ENCODE measurements around the gene ADAT3.

Gene ADAT3

GRCh38 chr19:1942934-1943555, 37.8 kb downstream of the ADAT3 start:
- DNase-seq, result no peak

DNA sequence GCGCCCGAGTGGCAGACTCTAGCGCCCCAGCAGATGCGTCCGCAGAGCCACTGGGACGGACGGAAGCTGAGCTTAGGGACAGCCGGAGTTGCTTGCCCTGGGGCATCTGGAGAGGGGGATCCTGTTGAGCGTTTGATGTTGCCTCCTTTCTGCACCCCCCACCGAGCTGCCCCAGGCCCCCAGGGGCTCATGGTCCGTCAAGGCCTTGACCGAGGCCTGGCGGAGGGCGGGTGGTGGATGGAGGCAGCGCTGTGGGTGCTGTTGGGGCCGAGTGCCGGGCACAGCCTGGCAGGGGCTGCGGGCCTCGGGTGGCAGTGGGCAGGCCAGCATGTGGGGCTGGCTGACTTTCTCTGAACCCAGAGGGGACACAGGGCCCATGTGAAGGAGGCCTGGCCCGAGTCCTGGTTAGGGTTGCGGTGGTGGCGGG, 38.5 kb downstream of the ADAT3 start:
- no peak for DNase-seq

DNA sequence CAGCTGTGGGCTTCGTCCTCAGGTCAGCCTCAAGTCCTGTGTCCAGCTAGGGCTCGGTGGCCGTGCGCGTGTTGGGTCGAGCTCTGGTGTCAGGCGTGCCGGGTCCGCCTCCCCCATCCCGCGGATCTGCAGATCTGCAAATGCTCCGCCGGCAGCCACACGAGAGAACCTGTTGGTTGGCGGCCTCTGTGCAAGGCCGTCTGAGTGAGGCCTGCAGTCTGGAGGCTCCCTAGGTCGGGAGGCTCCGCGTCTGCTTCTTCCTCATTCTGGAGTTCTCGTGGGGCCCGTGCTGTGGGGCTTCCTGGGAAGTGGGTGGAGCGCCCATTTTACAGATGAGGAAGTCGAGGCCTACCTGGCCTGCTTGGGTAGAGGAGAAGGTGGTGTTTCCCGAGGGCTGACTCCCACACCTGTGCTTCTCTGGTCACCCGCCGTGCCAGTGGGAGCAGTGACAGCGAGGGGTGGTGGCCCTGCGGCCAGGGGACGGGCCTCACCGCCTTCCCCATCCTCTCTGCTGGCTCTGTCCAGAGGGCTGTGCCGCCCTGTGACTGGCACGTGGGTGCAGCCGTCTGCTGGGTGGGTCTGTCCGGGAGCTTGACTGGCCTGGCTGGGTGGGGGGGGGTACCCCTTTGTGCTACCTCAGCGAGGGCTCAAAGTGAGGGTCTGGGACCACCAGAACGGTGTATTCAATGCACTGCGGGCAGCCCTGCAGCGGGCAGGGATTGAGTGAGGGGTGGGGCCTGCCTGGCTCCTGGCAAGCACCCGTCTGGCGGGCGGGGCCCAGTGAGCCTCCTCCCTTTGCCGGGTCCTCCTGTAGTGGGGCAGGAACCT, 39.1 kb downstream of the ADAT3 start:
- no peak for DNase-seq

- no peak for DNase-seq
Measured at GRCh38 chr19:1944916-1945561, 39.8 kb downstream of the ADAT3 start.

GRCh38 chr19:1945899-1946298, 40.7 kb downstream of the ADAT3 start:
- peak; percentile 48 for DNase-seq

- DNase-seq, result no peak
Measured at GRCh38 chr19:1947651-1948209, 42.5 kb downstream of the ADAT3 start.

GRCh38 chr19:1949304-1950101, 44.3 kb downstream of the ADAT3 start:
- no peak for DNase-seq

GRCh38 chr19:1950640-1951039, 45.4 kb downstream of the ADAT3 start:
- DNase-seq, result no peak

GRCh38 chr19:1952635-1953034, 47.4 kb downstream of the ADAT3 start:
- DNase-seq, result no peak

GRCh38 chr19:1953037-1953436, 47.8 kb downstream of the ADAT3 start:
- no peak for DNase-seq

- no peak for DNase-seq
Measured at GRCh38 chr19:1953441-1954094, 48.4 kb downstream of the ADAT3 start.

- DNase-seq, result no peak
Measured at GRCh38 chr19:1954532-1954933, 49.3 kb downstream of the ADAT3 start.

DNA sequence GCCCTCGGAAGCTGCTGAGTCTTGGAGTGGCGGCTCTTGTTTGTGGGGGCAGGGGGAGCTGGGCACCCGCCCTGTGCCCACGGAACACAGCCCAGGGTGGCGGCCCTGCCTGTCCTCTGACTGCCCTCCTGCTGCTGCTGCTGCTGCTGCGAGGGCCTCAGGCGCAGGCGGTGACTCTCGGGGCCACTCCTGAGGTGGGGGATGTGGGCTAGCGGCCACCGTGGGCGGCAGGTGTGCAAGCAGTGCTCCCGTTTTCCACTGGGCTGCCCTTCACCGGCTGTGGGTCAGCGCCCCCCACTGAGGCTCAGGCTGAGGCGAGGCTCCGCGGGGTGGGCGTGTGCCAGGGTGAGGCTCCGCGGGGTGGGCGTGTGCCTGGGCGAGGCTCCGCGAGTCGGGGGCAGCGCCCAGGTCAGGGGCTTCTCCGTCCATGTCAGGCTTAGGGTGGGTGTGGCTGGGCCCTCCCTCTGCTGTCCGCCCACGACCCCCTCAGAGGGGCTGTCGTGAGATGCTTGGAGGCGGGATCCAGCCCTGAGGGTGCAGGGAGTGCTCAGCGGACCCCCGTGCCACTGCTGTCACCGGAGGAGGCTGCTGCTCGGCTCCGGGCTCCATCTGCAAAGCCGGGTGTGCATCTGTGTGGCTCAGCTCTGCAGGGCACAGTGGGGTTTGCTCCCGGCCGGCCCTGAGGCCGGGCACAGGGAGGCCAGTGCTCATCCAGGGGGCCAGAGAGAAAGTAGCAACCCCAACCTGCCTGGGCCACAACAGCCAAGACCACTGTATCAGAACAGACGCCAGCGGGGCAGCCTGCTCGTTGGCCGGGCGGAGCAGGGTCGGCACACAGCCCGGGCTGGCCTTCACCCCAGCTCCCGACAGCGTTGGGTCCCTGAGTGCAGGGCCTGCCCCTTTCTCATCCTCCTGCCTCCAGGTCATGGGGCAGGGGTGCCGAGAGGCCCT, 50.2 kb downstream of the ADAT3 start:
- DNase-seq, result no peak

GRCh38 chr19:1956122-1956494, 50.9 kb downstream of the ADAT3 start:
- no peak for DNase-seq

DNA sequence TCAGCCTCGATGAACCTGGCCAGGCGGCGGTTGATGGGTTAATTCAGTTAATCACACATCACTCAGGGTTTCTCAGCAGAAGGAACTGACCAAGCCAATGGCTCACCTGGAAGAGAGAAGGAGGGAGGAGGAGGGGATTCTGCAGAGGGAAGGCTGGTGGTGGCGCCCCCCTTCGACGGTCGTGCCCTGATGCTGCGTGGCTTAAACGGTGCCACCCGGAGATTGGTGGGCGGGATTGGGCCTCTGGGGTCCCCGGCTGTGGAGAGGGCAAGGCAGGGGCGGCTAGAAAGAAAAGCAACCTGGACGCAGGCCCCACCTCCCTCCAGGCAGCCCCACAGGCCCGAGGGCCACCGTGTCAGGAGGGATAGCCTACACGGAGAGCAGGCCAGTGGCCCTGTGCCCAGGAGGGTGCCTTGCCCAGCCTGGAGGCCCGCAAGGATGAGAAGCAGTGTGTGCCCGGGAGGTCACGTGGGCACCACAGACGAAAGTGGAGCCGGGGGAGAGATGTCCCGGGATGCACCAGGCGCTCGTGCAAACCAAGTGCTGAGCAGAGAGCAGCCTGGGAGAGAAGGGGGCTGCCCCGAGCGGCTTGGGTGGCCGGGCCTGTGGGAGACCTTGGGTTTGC, 51.8 kb downstream of the ADAT3 start:
- DNase-seq, result no peak

DNA sequence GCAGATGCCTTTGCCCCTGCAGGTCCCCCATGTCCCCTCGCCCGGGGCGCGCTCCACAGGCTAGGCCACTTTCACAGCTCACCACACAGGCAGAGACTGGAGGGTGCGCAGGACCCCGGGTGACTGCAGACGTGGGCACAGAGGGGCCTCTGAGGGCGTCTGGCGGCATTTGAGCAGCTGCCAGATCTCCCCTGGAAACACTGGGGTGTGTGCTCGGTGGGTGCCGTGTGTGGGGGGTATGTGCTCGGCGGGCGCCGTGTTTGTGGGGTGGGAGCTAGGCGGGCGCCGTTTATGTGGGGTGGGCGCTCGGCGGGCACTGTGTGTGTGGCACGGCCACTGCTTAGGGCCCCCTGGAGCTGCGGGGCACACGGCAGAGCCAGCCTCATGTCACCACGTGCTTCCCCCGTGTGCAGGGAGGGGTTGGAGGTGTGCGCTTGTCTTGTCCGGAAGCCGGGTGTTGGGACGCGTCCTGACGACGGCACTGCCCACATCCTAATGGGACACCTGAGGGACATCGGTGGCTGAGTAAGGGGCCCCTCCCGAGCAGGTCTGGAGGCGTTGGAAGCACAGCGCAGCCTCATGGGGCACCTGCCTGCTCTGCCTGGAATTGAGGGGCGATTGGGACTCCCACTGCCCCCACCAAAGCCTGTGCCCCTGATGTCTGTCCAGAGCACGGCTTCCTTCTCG, 52.5 kb downstream of the ADAT3 start:
- DNase-seq, result no peak

DNA sequence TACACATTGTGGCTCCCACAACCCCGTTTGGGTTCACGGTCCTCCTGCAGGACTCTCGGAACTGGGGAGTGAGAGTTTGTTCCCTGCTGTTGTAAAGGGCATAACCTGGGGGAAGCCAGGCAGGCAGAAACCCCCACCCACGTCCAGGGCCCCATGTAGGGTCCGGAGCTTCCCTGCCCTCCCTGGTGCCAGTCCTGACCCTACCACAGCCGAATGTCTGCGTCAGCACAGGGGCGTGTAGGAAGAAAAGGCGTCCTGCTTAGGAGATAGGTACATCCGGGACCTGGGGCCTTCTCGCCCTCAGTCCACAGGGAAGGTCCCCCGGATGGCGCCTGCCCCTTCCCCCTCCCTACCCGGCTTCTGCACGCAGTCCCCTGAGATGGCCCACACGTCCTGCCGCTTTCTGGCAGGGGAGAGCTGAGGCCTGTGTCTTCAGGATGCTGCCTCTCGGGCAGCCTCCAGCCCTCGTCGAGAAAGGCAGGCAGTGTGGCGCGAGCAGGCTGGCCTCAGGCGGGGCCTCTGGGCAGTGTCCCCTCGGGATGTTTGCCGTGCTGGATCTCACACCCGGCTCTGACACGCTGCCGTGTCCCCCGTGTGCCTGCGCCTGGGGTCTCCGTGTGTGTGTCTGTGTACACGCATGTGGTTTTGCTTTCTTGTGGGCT, 54.9 kb downstream of the ADAT3 start:
- no peak for DNase-seq

DNA sequence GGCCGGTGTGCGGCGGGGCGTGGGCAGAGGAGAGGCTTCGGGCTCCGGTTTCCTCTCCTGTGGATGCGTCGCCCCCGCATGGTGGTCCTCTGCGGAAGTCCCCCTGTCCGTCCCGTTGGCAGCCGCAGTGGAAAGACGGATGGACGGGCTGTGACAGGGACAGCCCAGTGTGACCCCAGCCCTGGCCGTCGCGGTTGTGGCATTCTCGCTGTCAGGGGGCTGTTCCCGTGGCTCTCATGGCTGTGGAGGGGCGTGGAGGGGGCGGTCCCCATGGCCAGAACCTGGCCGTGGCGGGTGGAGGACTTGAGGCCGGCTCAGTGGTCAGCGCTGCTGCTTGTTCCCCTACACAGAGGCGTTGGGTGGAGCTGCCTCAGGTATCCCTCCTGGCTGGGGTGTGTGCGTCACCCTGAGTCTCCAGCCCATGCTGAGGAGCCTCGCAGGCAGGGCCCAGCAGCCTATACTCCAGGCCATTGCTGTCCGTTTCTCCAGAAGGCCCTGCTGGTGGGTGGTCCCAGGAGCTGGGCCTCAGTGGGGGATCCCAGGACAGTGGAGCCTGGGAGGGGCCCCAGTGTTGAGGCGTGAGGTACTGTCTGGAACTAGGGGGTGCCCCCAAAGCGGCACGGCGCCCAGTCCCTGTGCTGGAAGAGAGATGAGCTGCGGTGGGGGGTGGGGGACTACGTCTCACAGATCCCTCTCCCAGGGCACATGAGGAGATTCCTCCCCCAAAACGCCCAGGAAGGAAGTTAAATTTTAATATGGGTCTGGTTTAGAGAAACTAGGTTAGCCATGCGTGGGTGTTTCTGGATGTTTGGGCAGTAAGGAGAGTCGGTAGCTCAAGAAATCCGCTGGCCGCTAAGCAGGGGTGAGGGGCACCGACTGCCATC, 56.0 kb downstream of the ADAT3 start:
- no peak for DNase-seq
